Muscle layer of colon (tissue), 2 donors: ENCODE results near the gene NTHL1.

Experiments
- H3K27ac ChIP-seq: one replicate; pipeline ENCODE4 v1.7.0; 2013; ENCODE audit warnings: low read depth, mild to moderate bottlenecking, low read length, moderate library complexity
- H3K27me3 ChIP-seq, 2 donors: one replicate each; pipeline ENCODE4 v1.7.0; 2013; ENCODE audit warnings: low read length in 2 of 2, mild to moderate bottlenecking in 2 of 2; ENCODE audit not compliant: insufficient read depth in 2 of 2, control insufficient read depth in 1 of 2
- H3K36me3 ChIP-seq: one replicate; pipeline ENCODE4 v1.7.0; 2013; ENCODE audit warnings: mild to moderate bottlenecking, low read length; ENCODE audit not compliant: insufficient read depth
- H3K4me1 ChIP-seq: one replicate; pipeline ENCODE4 v1.7.0; 2013; ENCODE audit warnings: mild to moderate bottlenecking, low read length; ENCODE audit not compliant: insufficient read depth
- H3K4me3 ChIP-seq, 2 donors: one replicate each; pipeline ENCODE4 v1.7.0; 2013; ENCODE audit warnings: low read length in 2 of 2, low read depth in 1 of 2, mild to moderate bottlenecking in 1 of 2, moderate library complexity in 1 of 2
- H3K9ac ChIP-seq: one replicate; pipeline ENCODE4 v1.7.0; 2013; ENCODE audit warnings: low read length
- H3K9me3 ChIP-seq: one replicate; pipeline ENCODE4 v1.7.0; 2013; ENCODE audit warnings: mild to moderate bottlenecking, low read length
- donor health status: abdominal sarcoma.
- donor health status: Adenocarcinoma of cecum.

NTHL1 gene

GRCh38 chr16:1999866-2000514 is 47.6 kb downstream of the NTHL1 start:
- H3K36me3 ChIP-seq = peaks cover 45% of the 10 kb centered on the region
- no peak overlapping the region for H3K9ac ChIP-seq
- H3K27ac ChIP-seq = no peak overlapping the region

GRCh38 chr16:1998852-1999801 is 48.5 kb downstream of the NTHL1 start:
- H3K9ac ChIP-seq = no peak overlapping the region
- H3K36me3 ChIP-seq = peaks cover 45% of the 10 kb centered on the region
- H3K9me3 ChIP-seq = no peaks in the 10 kb centered on the region
- peaks cover 14% of the 10 kb centered on the region for H3K4me1 ChIP-seq
- no peaks in the 10 kb centered on the region for H3K27me3 ChIP-seq
- H3K4me3 ChIP-seq = no peak overlapping the region
- no peak overlapping the region for H3K27ac ChIP-seq

More at GRCh38 chr16:1999866-2000514, 47.6 kb downstream of the NTHL1 start:
- no peaks in the 10 kb centered on the region for H3K9me3 ChIP-seq
- peaks cover 20% of the 10 kb centered on the region for H3K4me1 ChIP-seq
- no peaks in the 10 kb centered on the region for H3K27me3 ChIP-seq
- H3K4me3 ChIP-seq = no peak overlapping the region

- peaks cover 10% of the 10 kb centered on the region for H3K4me1 ChIP-seq
- H3K27ac ChIP-seq = no peak overlapping the region
- no peak overlapping the region for H3K9ac ChIP-seq
- peaks cover 42% of the 10 kb centered on the region for H3K36me3 ChIP-seq
- H3K9me3 ChIP-seq = no peaks in the 10 kb centered on the region
- H3K27me3 ChIP-seq = peaks cover 0 to under 1% of the 10 kb centered on the region in 2 donors
- H3K4me3 ChIP-seq = no peak overlapping the region
Measured at GRCh38 chr16:1998360-1998835, 49.2 kb downstream of the NTHL1 start.

GRCh38 chr16:1997494-1998359 is 49.9 kb downstream of the NTHL1 start:
- Histone ChIP-seq H3K9ac (no peak overlapping the region), H3K27ac (no peak overlapping the region), H3K4me3 (no peak overlapping the region), H3K36me3 (peaks cover 36% of the 10 kb centered on the region), H3K4me1 (peaks cover 10% of the 10 kb centered on the region), H3K9me3 (no peaks in the 10 kb centered on the region), H3K27me3 (peaks cover 0 to 7% of the 10 kb centered on the region in 2 donors)

- no peak overlapping the region for H3K9ac ChIP-seq
- H3K27ac ChIP-seq = no peak overlapping the region
Measured at GRCh38 chr16:1993731-1994131, 53.9 kb downstream of the NTHL1 start.

GRCh38 chr16:1992704-1993317 is 54.8 kb downstream of the NTHL1 start:
- Histone ChIP-seq H3K36me3 (peaks cover 6% of the 10 kb centered on the region), H3K9ac (no peak overlapping the region), H3K4me1 (peaks cover 20% of the 10 kb centered on the region), H3K27ac (no peak overlapping the region), H3K4me3 (no peak overlapping the region), H3K27me3 (peaks cover 26 to 42% of the 10 kb centered on the region in 2 donors), H3K9me3 (no peaks in the 10 kb centered on the region)

More at GRCh38 chr16:1993731-1994131, 53.9 kb downstream of the NTHL1 start:
- H3K36me3 ChIP-seq = peaks cover 6% of the 10 kb centered on the region
- H3K4me3 ChIP-seq = no peak overlapping the region
- peaks cover 23 to 39% of the 10 kb centered on the region in 2 donors for H3K27me3 ChIP-seq
- H3K9me3 ChIP-seq = no peaks in the 10 kb centered on the region
- peaks cover 20% of the 10 kb centered on the region for H3K4me1 ChIP-seq

GRCh38 chr16:1991948-1992703 is 55.5 kb downstream of the NTHL1 start:
- peaks cover 26 to 42% of the 10 kb centered on the region in 2 donors for H3K27me3 ChIP-seq
- peaks cover 17% of the 10 kb centered on the region for H3K4me1 ChIP-seq
- peaks cover 5% of the 10 kb centered on the region for H3K36me3 ChIP-seq
- H3K27ac ChIP-seq = no peak overlapping the region
- no peak overlapping the region for H3K9ac ChIP-seq
- peak overlapping the region in 1 of 2 donors; percentile 32 for H3K4me3 ChIP-seq
- no peaks in the 10 kb centered on the region for H3K9me3 ChIP-seq

GRCh38 chr16:1991588-1991947 is 56.1 kb downstream of the NTHL1 start:
- Histone ChIP-seq H3K4me3 (peak overlapping the region in 1 of 2 donors; percentile 32), H3K27me3 (peaks cover 26 to 42% of the 10 kb centered on the region in 2 donors), H3K27ac (no peak overlapping the region), H3K36me3 (peaks cover 5% of the 10 kb centered on the region), H3K9ac (no peak overlapping the region), H3K9me3 (no peaks in the 10 kb centered on the region), H3K4me1 (peaks cover 11% of the 10 kb centered on the region)

- Histone ChIP-seq H3K9ac (no peak overlapping the region), H3K36me3 (peaks cover 10% of the 10 kb centered on the region), H3K9me3 (no peaks in the 10 kb centered on the region), H3K27ac (no peak overlapping the region), H3K4me3 (peak overlapping the region in 1 of 2 donors; percentile 32), H3K27me3 (peaks cover 26 to 42% of the 10 kb centered on the region in 2 donors), H3K4me1 (peaks cover 11% of the 10 kb centered on the region)
Measured at GRCh38 chr16:1991135-1991551, 56.5 kb downstream of the NTHL1 start.
